Measurements from ENCODE around the gene EGLN3. TPM values are rescaled to one million over a fixed set of nuclear protein-coding genes. Genes with fewer than 3 reads are reported as not detected.

The EGLN3 gene
- total RNA-seq, 6 experiments from 2014 or later, result 1.9 to 25.4 (median 2.1) TPM

GRCh38 chr14:33945210-33946088 is 5.4 kb downstream of the EGLN3 start:
- intact Hi-C loops (cut with DNase I), result no loop called here
- peaks cover 0 to 3% of the 10 kb centered on the region in 2 donors for H3K27me3 ChIP-seq
- 70% methylated on average over 4 of the region's 4 CpGs for WGBS (ENCODE audit: insufficient coverage, low coverage, low lambda C conversion rate, missing lambda C conversion rate)
- H3K4me1 ChIP-seq, result peaks cover 0 to 4% (median 1%) of the 10 kb centered on the region in 4 donors
- no peaks in the 10 kb centered on the region for H3K9me3 ChIP-seq
- no peak for DNase-seq
- no peak overlapping the region for H3K4me3 ChIP-seq
- no peak overlapping the region for H3K27ac ChIP-seq
- no peaks in the 10 kb centered on the region for H3K36me3 ChIP-seq
- ATAC-seq, result no peak
- TF ChIP-seq POLR2A (IDR thresholded peaks at IDR 0.05) (no peak), CTCF (IDR thresholded peaks at IDR 0.05) (no peak)

GRCh38 chr14:33943096-33943883 is 7.6 kb downstream of the EGLN3 start:
- no peaks in the 10 kb centered on the region for H3K4me1 ChIP-seq
- no peaks in the 10 kb centered on the region for H3K36me3 ChIP-seq
- 41% methylated on average over 8 of the region's 8 CpGs for WGBS (ENCODE audit: insufficient coverage, low coverage, low lambda C conversion rate, missing lambda C conversion rate)
- DNase-seq (peak in 2 of 3 donors; percentile 38 to 60), ATAC-seq (peak in 3 of 4 donors; percentile 28 to 58 (median 41))
- H3K4me3 ChIP-seq, result no peak overlapping the region
- TF ChIP-seq CTCF (IDR thresholded peaks at IDR 0.05), result no peak
- no peak for TF ChIP-seq POLR2A (IDR thresholded peaks at IDR 0.05)
- H3K27me3 ChIP-seq, result no peaks in the 10 kb centered on the region
- no peak overlapping the region for H3K27ac ChIP-seq
- intact Hi-C loops (cut with DNase I), result no loop called here
- H3K9me3 ChIP-seq, result no peaks in the 10 kb centered on the region

GRCh38 chr14:33941718-33942117 is 9.2 kb downstream of the EGLN3 start:
- ATAC-seq (no peak), DNase-seq (no peak)
- TF ChIP-seq POLR2A (IDR thresholded peaks at IDR 0.05) (no peak), CTCF (IDR thresholded peaks at IDR 0.05) (no peak)
- Histone ChIP-seq H3K27me3 (no peaks in the 10 kb centered on the region), H3K36me3 (no peaks in the 10 kb centered on the region), H3K4me1 (no peaks in the 10 kb centered on the region), H3K27ac (no peak overlapping the region), H3K4me3 (no peak overlapping the region), H3K9me3 (no peaks in the 10 kb centered on the region)
- 58% methylated on average over 3 of the region's 3 CpGs for WGBS (ENCODE audit: insufficient coverage, low coverage, low lambda C conversion rate, missing lambda C conversion rate)
- intact Hi-C loops (cut with DNase I), result no loop called here

- Histone ChIP-seq H3K36me3 (no peaks in the 10 kb centered on the region), H3K27ac (no peak overlapping the region), H3K4me3 (no peak overlapping the region), H3K4me1 (no peaks in the 10 kb centered on the region), H3K9me3 (no peaks in the 10 kb centered on the region), H3K27me3 (no peaks in the 10 kb centered on the region)
- intact Hi-C loops (cut with DNase I), result no loop called here
- WGBS (ENCODE audit: insufficient coverage, low coverage, low lambda C conversion rate, missing lambda C conversion rate), result 34% methylated on average over 5 of the region's 5 CpGs
- DNase-seq (no peak), ATAC-seq (peak in 2 of 4 donors; percentile 9 to 12)
- TF ChIP-seq CTCF (IDR thresholded peaks at IDR 0.05) (no peak), POLR2A (IDR thresholded peaks at IDR 0.05) (no peak)
Measured at GRCh38 chr14:33940561-33941011, 10.3 kb downstream of the EGLN3 start.

All from right lobe of liver (tissue), 6 donors.